Measurements from ENCODE around the gene NLRC5.

NLRC5 gene

GRCh38 chr16:57125969-57126368 lies 136.6 kb downstream of the NLRC5 start:
- no peak for DNase-seq (ENCODE audit: low read depth)

- no peak for DNase-seq (ENCODE audit: low read depth)
Measured at GRCh38 chr16:57126411-57126810, 137.1 kb downstream of the NLRC5 start.

GRCh38 chr16:57127037-57127763 lies 137.8 kb downstream of the NLRC5 start:
- DNase-seq (ENCODE audit: low read depth): no peak

GRCh38 chr16:57127836-57128235 lies 138.5 kb downstream of the NLRC5 start:
- DNase-seq (ENCODE audit: low read depth): no peak

GRCh38 chr16:57128771-57129389 lies 139.5 kb downstream of the NLRC5 start:
- DNase-seq (ENCODE audit: low read depth): peak; percentile 24

- DNase-seq (ENCODE audit: low read depth): no peak
Measured at GRCh38 chr16:57130950-57131321, 141.6 kb downstream of the NLRC5 start.

- DNase-seq (ENCODE audit: low read depth): no peak
Measured at GRCh38 chr16:57131351-57131970, 142.1 kb downstream of the NLRC5 start.

GRCh38 chr16:57132470-57132869 lies 143.1 kb downstream of the NLRC5 start:
- no peak for DNase-seq (ENCODE audit: low read depth)

- DNase-seq (ENCODE audit: low read depth): no peak
Measured at GRCh38 chr16:57133031-57133430, 143.7 kb downstream of the NLRC5 start.
